ENCODE measurements around the gene SPATA9.

GRCh38 chr5:95673081-95673480 is 9.7 kb downstream of the SPATA9 start:
- TF ChIP-seq SMC3 (IDR thresholded peaks at IDR 0.05; ENCODE audit: low read depth, low read length) (no peak), USF1 (IDR thresholded peaks at IDR 0.05; ENCODE audit: borderline replicate concordance, low read depth) (no peak), EZH2phosphoT487 (IDR thresholded peaks at IDR 0.05; ENCODE audit: borderline replicate concordance, low read depth) (no peak), TCF12 (IDR thresholded peaks at IDR 0.05) (no peak), POLR2AphosphoS5 (IDR thresholded peaks at IDR 0.05; ENCODE audit: low read depth, low read length) (no peak), EP300 (IDR thresholded peaks at IDR 0.05; ENCODE audit: borderline replicate concordance in 1 of 2, low read depth in 1 of 2, low read length in 1 of 2) (no peak)
- TF ChIP-seq, protein P1, sequence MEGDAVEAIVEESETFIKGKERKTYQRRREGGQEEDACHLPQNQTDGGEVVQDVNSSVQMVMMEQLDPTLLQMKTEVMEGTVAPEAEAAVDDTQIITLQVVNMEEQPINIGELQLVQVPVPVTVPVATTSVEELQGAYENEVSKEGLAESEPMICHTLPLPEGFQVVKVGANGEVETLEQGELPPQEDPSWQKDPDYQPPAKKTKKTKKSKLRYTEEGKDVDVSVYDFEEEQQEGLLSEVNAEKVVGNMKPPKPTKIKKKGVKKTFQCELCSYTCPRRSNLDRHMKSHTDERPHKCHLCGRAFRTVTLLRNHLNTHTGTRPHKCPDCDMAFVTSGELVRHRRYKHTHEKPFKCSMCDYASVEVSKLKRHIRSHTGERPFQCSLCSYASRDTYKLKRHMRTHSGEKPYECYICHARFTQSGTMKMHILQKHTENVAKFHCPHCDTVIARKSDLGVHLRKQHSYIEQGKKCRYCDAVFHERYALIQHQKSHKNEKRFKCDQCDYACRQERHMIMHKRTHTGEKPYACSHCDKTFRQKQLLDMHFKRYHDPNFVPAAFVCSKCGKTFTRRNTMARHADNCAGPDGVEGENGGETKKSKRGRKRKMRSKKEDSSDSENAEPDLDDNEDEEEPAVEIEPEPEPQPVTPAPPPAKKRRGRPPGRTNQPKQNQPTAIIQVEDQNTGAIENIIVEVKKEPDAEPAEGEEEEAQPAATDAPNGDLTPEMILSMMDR (IDR thresholded peaks at IDR 0.05): no peak
